Renal pelvis (tissue), 12 donors: ENCODE results near the gene LAMC3. TPM values are rescaled to one million over a fixed set of nuclear protein-coding genes. Genes with fewer than 3 reads are reported as not detected.

ENCODE experiments used
- DNase-seq: peaks from one replicate; pipeline ENCODE4 v3.0.0-alpha.2; 2013
- long read RNA-seq, 16 experiments: transcript quantifications; one replicate each; lab custom pipeline, GENCODE V29; 2026
- polyA plus RNA-seq, 3 donors: library from polyadenylated mRNA; unstranded; fragments of 120-200 nt; gene quantifications; one replicate each; pipeline ENCODE4 v1.2.1, GENCODE V29; 2013; ENCODE audit not compliant: insufficient read length in 3 of 3

Gene LAMC3
- 10 to 100 TPM; 30.8 to 41.4 (median 35.6) TPM for polyA plus RNA-seq
- long read RNA-seq, donor 1 = 0 reads
- long read RNA-seq, donor 2, full-length matches to known transcripts = 4 of 4 reads
- long read RNA-seq, donor 2, partial matches to known transcripts = 0 of 4 reads
- long read RNA-seq, donor 2, other reads (novel, unspliced or antisense) = 0 of 4 reads
- long read RNA-seq, donor 3 = 0 reads
- long read RNA-seq, donor 4, partial matches to known transcripts = 10 of 10 reads
- long read RNA-seq, donor 4, other reads (novel, unspliced or antisense) = 0 of 10 reads
- long read RNA-seq, donor 5 = 0 reads
- long read RNA-seq, donor 6, partial matches to known transcripts = 5 of 5 reads
- long read RNA-seq, donor 6, other reads (novel, unspliced or antisense) = 0 of 5 reads
- long read RNA-seq, donor 7, full-length matches to known transcripts = 3 of 11 reads
- long read RNA-seq, donor 7, partial matches to known transcripts = 8 of 11 reads
- long read RNA-seq, donor 7, other reads (novel, unspliced or antisense) = 0 of 11 reads
- long read RNA-seq, donor 8 = 0 reads
- long read RNA-seq, donor 9, full-length matches to known transcripts = 1 of 9 reads
- long read RNA-seq, donor 9, partial matches to known transcripts = 8 of 9 reads
- long read RNA-seq, donor 9, other reads (novel, unspliced or antisense) = 0 of 9 reads
- long read RNA-seq, donor 10, partial matches to known transcripts = 10 of 10 reads
- long read RNA-seq, donor 10, other reads (novel, unspliced or antisense) = 0 of 10 reads
- long read RNA-seq, donor 11, full-length matches to known transcripts = 1 of 15 reads
- long read RNA-seq, donor 11, partial matches to known transcripts = 14 of 15 reads
- long read RNA-seq, donor 11, other reads (novel, unspliced or antisense) = 0 of 15 reads
- long read RNA-seq, donor 12, full-length matches to known transcripts = 2 of 9 reads
- long read RNA-seq, donor 12, partial matches to known transcripts = 7 of 9 reads
- long read RNA-seq, donor 12, other reads (novel, unspliced or antisense) = 0 of 9 reads
- long read RNA-seq, donor 13 = 0 reads
- long read RNA-seq, donor 14 = 0 reads
- long read RNA-seq, donor 15, full-length matches to known transcripts = 1 of 6 reads
- long read RNA-seq, donor 15, partial matches to known transcripts = 5 of 6 reads
- long read RNA-seq, donor 15, other reads (novel, unspliced or antisense) = 0 of 6 reads
- long read RNA-seq, donor 16, full-length matches to known transcripts = 1 of 14 reads
- long read RNA-seq, donor 16, partial matches to known transcripts = 13 of 14 reads
- long read RNA-seq, donor 16, other reads (novel, unspliced or antisense) = 0 of 14 reads

GRCh38 chr9:131008909-131009618 is at the start of gene LAMC3:
LAMC3 (plus strand) TSS chr9:131009174; CDS start chr9:131009215, 41 bp downstream.
- DNase-seq = no peak

- no peak for DNase-seq
These were observed 49.1 kb upstream of the LAMC3 start for GRCh38 chr9:130959809-130960334.

- DNase-seq = no peak
These were observed 48.2 kb upstream of the LAMC3 start for GRCh38 chr9:130960522-130961378.

DNA sequence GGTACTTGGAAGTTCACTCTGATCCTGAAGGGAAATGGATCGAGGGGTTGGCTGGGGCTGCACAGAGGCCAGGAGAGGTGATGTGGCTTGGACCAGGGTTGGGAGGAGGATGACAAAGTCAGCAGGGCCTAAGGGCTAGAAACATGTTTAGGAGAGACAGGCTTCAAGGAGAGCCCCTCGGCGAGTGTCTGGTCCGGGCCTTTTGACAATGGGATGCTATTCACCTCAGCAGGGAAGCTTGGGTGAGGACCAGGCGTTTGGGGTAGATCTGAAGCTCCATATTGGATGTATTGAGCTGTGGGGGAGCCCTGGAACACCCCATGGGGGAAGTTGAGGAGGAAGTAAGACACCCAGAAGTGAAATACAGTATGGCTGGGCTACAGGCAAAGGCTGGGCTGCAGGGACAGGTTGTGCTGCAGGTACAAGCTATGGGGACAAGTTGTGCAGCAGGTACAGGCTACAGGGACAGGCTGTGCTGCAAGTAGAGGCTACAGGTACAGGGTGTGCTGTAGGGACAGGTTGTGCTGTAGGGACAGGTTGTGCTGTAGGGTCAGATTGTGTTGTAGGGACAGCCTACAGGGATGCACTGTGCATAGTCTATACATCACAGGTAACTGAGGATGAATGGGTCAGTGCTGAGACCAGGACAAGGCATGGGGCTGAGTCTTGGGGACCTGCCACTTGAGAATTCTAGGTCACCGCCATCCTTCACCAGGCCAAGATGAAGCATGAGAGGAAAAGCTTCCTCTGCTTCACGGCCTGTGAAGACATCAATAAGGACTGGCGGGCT is 47.3 kb upstream of the LAMC3 start:
- no peak for DNase-seq

GRCh38 chr9:130962418-130963316 is 46.3 kb upstream of the LAMC3 start:
- no peak for DNase-seq

DNA sequence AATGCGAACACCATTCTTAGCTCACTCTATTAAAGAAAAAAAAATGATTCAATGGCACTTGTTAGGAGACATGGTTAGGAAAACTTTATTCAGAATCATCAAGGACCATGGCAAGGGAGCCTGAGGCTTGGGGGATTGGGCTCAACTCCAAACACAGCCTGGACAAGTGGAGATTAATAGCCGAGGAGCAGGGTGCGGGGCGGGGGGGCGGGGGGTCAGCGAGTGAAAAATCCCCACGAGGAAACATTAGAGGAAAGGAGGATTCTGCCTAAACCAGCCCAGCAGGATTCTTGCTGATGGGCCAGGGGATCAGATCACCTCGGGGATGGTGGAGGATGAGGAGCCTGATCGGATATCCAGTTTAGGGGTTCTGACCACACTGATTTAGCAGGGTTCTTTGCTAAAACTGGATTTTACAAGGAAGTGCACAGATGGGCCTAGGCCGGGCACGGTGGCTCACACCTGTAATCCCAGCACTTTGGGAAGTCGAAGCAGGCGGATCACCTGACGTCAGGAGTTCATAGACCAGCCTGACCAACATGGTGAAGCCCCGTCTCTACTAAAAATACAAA is 45.6 kb upstream of the LAMC3 start:
- DNase-seq = no peak

GRCh38 chr9:130963916-130964315 is 45.1 kb upstream of the LAMC3 start:
- no peak for DNase-seq

DNA sequence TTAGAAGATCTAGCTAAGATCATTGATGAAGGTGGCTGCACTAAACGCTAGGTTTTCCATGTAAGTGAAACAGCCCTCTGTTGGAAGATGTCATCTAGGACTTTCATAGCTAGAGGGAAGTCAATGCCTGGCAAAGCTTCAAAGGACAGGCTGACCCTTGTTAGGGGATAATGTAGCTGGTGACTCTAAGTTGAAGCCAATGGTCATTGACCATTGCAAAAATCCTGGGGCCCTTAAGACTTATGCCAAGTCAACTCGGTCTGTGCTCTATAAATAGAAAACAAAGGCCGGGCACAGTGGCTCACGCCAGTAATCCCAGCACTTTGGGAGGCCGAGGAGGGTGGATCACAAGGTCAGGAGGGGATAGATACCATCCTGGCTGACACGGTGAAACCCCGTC is 43.3 kb upstream of the LAMC3 start:
- no peak for DNase-seq

DNA sequence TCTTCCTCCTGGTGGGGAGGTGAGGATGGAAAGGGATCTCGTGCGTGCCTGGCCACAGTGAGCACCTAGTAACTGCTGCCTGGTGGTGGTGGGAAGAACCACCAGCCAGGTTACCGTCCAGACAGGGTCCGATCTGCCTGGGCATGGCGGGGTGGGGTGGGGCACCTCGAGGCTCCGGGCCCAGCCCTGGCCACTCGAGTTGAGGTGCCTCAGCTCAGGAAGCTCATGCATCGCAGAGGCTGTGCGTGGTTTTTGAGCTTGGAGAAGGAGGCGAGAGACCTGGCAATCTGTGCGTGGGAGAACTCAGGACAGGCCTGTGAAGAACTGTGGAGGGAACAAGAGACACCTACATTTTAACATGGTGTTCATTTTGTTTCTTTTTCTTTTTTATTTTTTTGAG is 38.9 kb upstream of the LAMC3 start:
- no peak for DNase-seq

GRCh38 chr9:130970855-130971254 is 38.1 kb upstream of the LAMC3 start:
- DNase-seq = no peak

DNA sequence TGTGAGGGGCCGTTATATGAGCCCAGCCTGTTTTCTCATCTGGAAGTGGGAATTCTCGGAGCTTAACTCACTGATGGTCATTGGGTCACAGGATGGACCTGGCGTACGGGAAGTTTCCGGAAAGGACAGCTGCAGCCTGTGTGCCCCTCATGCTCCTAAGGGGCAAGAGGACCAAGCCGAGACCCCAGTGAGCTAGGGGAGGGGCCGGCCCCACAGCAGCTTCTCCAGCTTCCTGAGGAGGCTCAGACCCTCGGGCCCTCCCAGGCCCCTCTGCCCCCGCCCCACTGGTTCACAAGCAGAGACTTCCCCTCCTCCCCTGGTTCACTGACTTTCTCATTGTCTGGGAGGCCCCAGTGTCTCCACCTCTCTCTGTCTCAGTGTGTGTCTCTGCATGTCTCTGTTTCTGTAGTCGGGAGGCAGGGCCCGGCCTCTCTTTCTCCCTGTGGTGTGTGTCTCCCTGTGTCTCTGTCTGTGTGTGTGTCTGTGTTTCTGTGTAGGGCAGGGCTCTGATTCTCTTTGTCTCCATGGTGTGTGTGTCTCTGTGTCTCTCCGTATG is 37.6 kb upstream of the LAMC3 start:
- DNase-seq = no peak

- no peak for DNase-seq
These were observed 36.6 kb upstream of the LAMC3 start for GRCh38 chr9:130972277-130972956.

DNA sequence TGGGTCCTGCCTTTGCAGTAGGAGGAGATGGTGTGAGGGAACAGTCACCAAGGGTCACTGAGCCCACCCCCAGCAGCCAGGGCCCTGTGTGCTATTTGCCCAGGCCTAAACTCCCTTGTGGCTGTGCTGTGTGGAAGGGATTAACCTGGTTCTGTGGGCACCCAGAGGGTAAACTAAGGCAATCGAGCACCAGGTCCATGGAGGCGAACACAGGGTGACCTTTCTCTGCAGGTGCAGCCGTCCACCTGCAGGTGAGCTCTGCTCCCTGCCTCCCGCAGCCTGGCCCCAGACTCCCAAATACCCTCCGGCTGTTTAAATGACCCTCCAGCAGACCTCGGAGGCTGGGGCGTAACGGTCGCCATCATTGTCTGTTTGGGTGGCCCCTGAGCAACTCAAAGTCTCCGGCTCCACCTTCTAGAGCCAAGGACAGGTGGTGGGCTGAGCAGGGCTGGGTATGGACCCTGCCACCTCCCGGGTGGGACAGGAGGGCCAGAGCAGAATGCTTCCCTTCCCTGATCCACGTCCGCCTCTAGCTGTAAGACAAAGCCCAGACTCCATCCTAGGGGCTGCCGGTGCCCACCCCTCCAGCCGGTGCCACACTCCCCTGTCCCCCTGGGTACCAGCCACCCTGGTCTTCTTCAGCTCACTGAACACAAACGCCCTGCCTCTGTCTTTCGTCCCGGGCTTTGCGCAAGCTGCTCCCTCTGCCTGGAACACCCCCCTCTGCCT is 35.9 kb upstream of the LAMC3 start:
- DNase-seq = no peak

GRCh38 chr9:130973686-130974281 is 35.2 kb upstream of the LAMC3 start:
- no peak for DNase-seq

GRCh38 chr9:130974697-130975096 is 34.3 kb upstream of the LAMC3 start:
- no peak for DNase-seq

DNA sequence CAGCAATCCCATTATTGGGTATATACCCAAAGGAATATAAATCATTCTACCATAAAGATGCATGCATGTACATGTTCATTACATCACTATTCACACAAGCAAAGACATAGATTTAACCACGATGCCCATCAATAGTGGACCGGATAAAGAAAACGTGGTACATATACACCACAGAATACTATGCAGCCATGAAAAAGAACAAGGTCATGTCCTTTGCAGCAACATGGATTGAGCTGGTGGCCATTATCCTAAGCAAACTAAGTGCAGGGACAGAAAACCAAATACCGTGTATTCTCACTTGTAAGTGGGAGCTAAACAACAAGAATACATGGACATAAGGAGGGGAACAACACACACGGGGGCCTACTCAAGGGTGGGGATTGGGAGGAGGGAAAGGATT is 33.8 kb upstream of the LAMC3 start:
- DNase-seq = no peak
